Measurements from ENCODE around the gene MYOM1. TPM values are rescaled to one million over a fixed set of nuclear protein-coding genes. Genes with fewer than 3 reads are reported as not detected.

The MYOM1 gene
- total RNA-seq, 4 donors from 2014 or later: 2.3 to 3.1 (median 3.1) TPM

GRCh38 chr18:3234457-3234856 is 14.7 kb upstream of the MYOM1 start:
- H3K4me3 ChIP-seq (replicated peaks in 1 of 3): no peak overlapping the region
- H3K36me3 ChIP-seq: no peaks in the 10 kb centered on the region
- H3K27ac ChIP-seq: no peak overlapping the region
- intact Hi-C loops (cut with DNase I): no loop called here
- no peaks in the 10 kb centered on the region for H3K27me3 ChIP-seq
- no peak for DNase-seq
- 64 to 66% methylated on average over 5 of the region's 5 CpGs for WGBS, 2 donors
- H3K4me1 ChIP-seq: no peaks in the 10 kb centered on the region
- no peak for TF ChIP-seq POLR2A (IDR thresholded peaks at IDR 0.05)
- TF ChIP-seq CTCF (IDR thresholded peaks at IDR 0.05): no peak
- no peaks in the 10 kb centered on the region for H3K9me3 ChIP-seq

- Histone ChIP-seq H3K4me3 (replicated peaks in 1 of 3) (no peak overlapping the region), H3K36me3 (no peaks in the 10 kb centered on the region), H3K27me3 (no peaks in the 10 kb centered on the region), H3K9me3 (no peaks in the 10 kb centered on the region), H3K4me1 (no peaks in the 10 kb centered on the region), H3K27ac (no peak overlapping the region)
- TF ChIP-seq POLR2A (IDR thresholded peaks at IDR 0.05): no peak
- TF ChIP-seq CTCF (IDR thresholded peaks at IDR 0.05): no peak
- no peak for DNase-seq
- intact Hi-C loops (cut with DNase I): no loop called here
- WGBS, 2 donors: 89 to 94% methylated on average over 4 of the region's 4 CpGs
Measured at GRCh38 chr18:3233433-3234168, 13.8 kb upstream of the MYOM1 start.

- Histone ChIP-seq H3K4me1 (no peaks in the 10 kb centered on the region), H3K4me3 (replicated peaks in 1 of 3) (no peak overlapping the region), H3K9me3 (no peaks in the 10 kb centered on the region), H3K27me3 (no peaks in the 10 kb centered on the region), H3K36me3 (no peaks in the 10 kb centered on the region), H3K27ac (no peak overlapping the region)
- intact Hi-C loops (cut with DNase I): no loop called here
- TF ChIP-seq POLR2A (IDR thresholded peaks at IDR 0.05) (no peak), CTCF (IDR thresholded peaks at IDR 0.05) (no peak)
- 92 to 98% methylated on average over 1 of the region's 1 CpG for WGBS, 2 donors
- DNase-seq: no peak
Measured at GRCh38 chr18:3233004-3233403, 13.2 kb upstream of the MYOM1 start.

DNA sequence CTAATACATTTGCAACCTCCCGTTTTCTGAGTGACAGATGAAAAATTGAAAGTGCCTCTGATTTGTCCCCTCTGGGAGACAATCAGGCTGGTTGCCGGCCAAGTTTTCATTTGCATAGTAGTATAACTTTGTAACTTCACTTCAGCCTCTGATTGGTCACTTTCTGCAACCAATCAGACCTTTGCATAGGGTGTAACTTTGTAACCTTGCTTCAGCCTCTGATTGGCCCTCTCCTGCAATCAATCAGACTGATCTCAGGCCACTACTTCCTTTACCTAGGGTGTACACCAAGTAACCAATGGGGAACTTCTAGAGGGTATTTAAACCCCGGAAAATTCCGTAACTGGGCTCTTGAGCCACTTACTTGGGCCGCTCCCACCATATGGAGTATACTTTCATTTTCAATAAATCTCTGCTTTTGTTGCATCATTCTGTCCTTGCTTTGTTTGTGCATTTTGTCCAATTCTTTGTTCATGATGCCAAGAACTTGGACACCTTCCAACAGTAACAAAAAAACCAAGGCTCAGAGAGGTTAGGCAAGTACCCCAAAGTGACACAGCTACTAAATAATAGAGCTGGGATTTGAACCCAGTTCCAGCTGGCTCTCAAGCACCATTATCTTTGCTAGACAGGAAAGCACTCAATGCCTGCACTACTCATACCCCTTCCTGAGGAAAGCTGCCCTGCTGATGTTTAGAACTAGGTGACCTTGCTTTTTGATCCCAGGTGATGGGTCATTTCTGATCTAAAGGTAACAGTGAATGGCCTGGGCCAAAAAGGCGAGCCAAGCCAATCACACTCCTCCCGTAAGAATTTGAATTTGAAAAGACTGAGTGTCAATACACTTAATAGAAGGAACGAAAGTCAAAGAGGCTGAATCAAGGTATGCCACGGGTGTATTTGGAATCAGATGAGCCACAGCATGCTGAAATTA is 10.9 kb upstream of the MYOM1 start:
- Histone ChIP-seq H3K9me3 (no peaks in the 10 kb centered on the region), H3K4me3 (replicated peaks in 1 of 3) (no peak overlapping the region), H3K27me3 (no peaks in the 10 kb centered on the region), H3K4me1 (no peaks in the 10 kb centered on the region), H3K27ac (no peak overlapping the region), H3K36me3 (no peaks in the 10 kb centered on the region)
- intact Hi-C loops (cut with DNase I): no loop called here
- no peak for TF ChIP-seq POLR2A (IDR thresholded peaks at IDR 0.05)
- no peak for TF ChIP-seq CTCF (IDR thresholded peaks at IDR 0.05)
- no peak for DNase-seq
- 83 to 89% methylated on average over 9 of the region's 9 CpGs for WGBS, 2 donors

DNA sequence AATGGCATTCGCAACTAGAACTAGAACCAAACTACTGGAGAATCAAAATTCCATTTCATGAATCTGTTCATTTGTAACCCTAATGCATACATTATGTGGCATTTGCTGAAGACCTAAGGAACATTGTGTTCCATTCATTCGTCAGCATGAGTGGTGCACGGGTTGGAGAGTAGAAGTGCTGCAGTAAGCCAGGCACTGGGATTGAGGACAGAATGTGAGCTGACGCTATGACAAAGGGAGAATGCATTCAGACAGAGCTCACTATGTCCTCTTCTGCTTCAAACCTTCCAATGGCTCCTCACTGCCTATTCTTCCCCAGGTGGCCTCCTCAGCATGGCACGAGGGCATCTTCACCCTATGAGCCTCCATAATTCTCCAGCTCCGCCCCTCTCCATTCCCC is 6.3 kb upstream of the MYOM1 start:
- Histone ChIP-seq H3K27me3 (no peaks in the 10 kb centered on the region), H3K27ac (no peak overlapping the region), H3K4me3 (replicated peaks in 1 of 3) (no peak overlapping the region), H3K4me1 (no peaks in the 10 kb centered on the region), H3K9me3 (no peaks in the 10 kb centered on the region), H3K36me3 (no peaks in the 10 kb centered on the region)
- intact Hi-C loops (cut with DNase I): no loop called here
- WGBS, 2 donors: 97% methylated on average over 6 of the region's 6 CpGs
- TF ChIP-seq POLR2A (IDR thresholded peaks at IDR 0.05) (no peak), CTCF (IDR thresholded peaks at IDR 0.05) (no peak)
- no peak for DNase-seq

Measured in thyroid gland (tissue), 4 donors.